Measurements from ENCODE around the gene COQ8A.

Gene COQ8A

DNA sequence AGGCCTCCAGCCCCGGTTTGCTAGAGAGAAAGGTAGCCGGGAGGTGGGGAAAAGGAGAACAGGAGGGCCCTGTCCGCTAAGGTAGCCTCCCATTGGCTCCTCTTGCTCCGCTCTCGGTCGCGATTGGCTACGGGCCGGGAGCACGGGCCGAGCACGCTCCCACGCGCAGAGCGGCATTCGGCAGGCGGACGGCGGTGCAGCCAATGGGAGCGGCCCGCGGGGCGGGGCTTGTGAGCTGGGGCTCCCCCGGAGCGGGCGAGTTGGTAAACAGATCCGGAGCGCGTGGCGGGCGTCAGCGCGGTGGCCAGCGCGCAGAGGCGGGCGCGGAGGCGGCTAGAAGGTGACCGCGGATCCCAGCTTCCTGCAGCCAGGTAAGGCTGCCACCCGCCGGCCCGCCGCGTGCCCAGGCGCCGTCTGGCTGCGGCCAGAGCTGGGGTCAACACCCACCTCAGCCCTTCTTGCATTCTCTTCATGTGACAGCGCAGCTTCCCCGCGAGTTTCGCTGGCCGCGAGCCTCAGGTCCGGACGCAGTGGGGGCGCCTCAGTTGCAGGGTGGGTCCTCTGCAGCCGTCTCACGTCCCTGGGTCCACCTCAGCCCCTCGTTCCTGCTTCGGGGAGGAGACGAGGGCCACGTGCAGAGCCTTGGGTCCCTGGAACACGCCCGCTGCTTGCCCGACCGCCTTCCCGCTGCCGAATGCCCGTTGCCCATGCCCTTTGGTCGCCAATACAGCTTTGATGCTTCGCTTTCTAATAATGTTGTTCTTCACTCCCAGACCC, at the start of gene COQ8A:
Gene COQ8A (plus strand): TSS at position 266 of the 777 bp plus-strand sequence. CDS start 21,092 bp downstream, outside the sequence.
- TF ChIP-seq, protein P1, sequence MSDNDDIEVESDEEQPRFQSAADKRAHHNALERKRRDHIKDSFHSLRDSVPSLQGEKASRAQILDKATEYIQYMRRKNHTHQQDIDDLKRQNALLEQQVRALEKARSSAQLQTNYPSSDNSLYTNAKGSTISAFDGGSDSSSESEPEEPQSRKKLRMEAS (IDR thresholded peaks at IDR 0.05) = peak; percentile 90
- TF ChIP-seq YY1 (IDR thresholded peaks at IDR 0.05; ENCODE audit: low read depth) (no peak), EGR1 (IDR thresholded peaks at IDR 0.05) (peak; percentile 56), RAD21 (IDR thresholded peaks at IDR 0.05; ENCODE audit: low read depth) (no peak), USF1 (IDR thresholded peaks at IDR 0.05) (peak; percentile 59), FOXM1 (IDR thresholded peaks at IDR 0.05; ENCODE audit: borderline replicate concordance, low read depth) (no peak), EP300 (IDR thresholded peaks at IDR 0.05; ENCODE audit: borderline replicate concordance) (no peak), NFIC (IDR thresholded peaks at IDR 0.05) (no peak)

GRCh38 chr1:226890331-226891108, 49.6 kb upstream of the COQ8A start:
- TF ChIP-seq EP300 (IDR thresholded peaks at IDR 0.05; ENCODE audit: borderline replicate concordance) (no peak), CEBPB (IDR thresholded peaks at IDR 0.05) (no peak), RAD21 (IDR thresholded peaks at IDR 0.05; ENCODE audit: low read depth) (no peak), TCF12 (IDR thresholded peaks at IDR 0.05; ENCODE audit: low read depth) (no peak), TAF1 (IDR thresholded peaks at IDR 0.05; ENCODE audit: low read depth) (no peak), NFIC (IDR thresholded peaks at IDR 0.05) (no peak), YY1 (IDR thresholded peaks at IDR 0.05; ENCODE audit: low read depth) (no peak), EGR1 (IDR thresholded peaks at IDR 0.05) (no peak), USF1 (IDR thresholded peaks at IDR 0.05) (no peak), TEAD4 (IDR thresholded peaks at IDR 0.05) (no peak), FOXM1 (IDR thresholded peaks at IDR 0.05; ENCODE audit: borderline replicate concordance, low read depth) (no peak), ZBTB7A (IDR thresholded peaks at IDR 0.05; ENCODE audit: low read depth) (no peak), CREB1 (IDR thresholded peaks at IDR 0.05; ENCODE audit: low read depth) (no peak)
- TF ChIP-seq, protein P2, sequence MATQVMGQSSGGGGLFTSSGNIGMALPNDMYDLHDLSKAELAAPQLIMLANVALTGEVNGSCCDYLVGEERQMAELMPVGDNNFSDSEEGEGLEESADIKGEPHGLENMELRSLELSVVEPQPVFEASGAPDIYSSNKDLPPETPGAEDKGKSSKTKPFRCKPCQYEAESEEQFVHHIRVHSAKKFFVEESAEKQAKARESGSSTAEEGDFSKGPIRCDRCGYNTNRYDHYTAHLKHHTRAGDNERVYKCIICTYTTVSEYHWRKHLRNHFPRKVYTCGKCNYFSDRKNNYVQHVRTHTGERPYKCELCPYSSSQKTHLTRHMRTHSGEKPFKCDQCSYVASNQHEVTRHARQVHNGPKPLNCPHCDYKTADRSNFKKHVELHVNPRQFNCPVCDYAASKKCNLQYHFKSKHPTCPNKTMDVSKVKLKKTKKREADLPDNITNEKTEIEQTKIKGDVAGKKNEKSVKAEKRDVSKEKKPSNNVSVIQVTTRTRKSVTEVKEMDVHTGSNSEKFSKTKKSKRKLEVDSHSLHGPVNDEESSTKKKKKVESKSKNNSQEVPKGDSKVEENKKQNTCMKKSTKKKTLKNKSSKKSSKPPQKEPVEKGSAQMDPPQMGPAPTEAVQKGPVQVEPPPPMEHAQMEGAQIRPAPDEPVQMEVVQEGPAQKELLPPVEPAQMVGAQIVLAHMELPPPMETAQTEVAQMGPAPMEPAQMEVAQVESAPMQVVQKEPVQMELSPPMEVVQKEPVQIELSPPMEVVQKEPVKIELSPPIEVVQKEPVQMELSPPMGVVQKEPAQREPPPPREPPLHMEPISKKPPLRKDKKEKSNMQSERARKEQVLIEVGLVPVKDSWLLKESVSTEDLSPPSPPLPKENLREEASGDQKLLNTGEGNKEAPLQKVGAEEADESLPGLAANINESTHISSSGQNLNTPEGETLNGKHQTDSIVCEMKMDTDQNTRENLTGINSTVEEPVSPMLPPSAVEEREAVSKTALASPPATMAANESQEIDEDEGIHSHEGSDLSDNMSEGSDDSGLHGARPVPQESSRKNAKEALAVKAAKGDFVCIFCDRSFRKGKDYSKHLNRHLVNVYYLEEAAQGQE (IDR thresholded peaks at IDR 0.05; ENCODE audit: low read depth) = no peak
- TF ChIP-seq, protein P1 (IDR thresholded peaks at IDR 0.05) = no peak

GRCh38 chr1:226891346-226891745, 48.7 kb upstream of the COQ8A start:
- TF ChIP-seq FOXM1 (IDR thresholded peaks at IDR 0.05; ENCODE audit: borderline replicate concordance, low read depth) = no peak
- TF ChIP-seq CEBPB (IDR thresholded peaks at IDR 0.05) = no peak
- no peak for TF ChIP-seq EGR1 (IDR thresholded peaks at IDR 0.05)
- no peak for TF ChIP-seq TEAD4 (IDR thresholded peaks at IDR 0.05)
- TF ChIP-seq, protein P2 (IDR thresholded peaks at IDR 0.05; ENCODE audit: low read depth) = no peak
- TF ChIP-seq RAD21 (IDR thresholded peaks at IDR 0.05; ENCODE audit: low read depth) = no peak
- no peak for TF ChIP-seq TAF1 (IDR thresholded peaks at IDR 0.05; ENCODE audit: low read depth)
- no peak for TF ChIP-seq EP300 (IDR thresholded peaks at IDR 0.05; ENCODE audit: borderline replicate concordance)
- TF ChIP-seq CREB1 (IDR thresholded peaks at IDR 0.05; ENCODE audit: low read depth) = no peak
- no peak for TF ChIP-seq USF1 (IDR thresholded peaks at IDR 0.05)

DNA sequence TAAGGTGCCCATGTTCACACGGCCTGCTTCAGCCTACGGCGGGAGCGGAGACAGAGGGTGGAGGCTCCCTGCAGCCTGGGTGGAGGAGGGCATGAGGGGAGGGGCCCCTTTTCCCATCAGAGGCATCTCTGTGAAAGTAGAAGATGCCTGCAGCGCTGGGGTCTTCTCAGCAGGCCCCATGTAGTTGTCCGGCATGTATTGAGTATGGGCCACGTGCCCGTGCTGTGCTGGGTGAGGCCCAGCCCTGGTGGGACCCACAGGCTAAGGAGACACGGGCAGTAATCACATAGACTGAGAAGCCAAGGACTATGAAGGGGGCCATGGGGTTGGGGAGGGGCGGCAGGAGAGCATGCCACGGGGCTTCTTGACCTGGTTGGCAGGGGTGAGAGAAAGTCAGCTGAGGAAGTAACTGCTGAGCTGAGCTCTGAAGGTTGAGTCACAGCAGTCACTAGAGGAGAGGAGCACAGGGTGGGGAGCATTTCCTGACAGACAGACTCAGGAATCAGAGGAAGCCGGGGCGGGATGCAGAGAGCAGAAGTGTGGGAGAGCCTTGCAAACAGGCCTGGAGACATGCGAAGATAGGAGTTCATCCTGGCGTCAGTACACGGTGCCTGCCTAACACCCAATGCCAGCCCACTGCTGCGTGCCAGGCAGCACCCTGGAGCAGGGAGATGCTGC, 48.1 kb upstream of the COQ8A start:
- TF ChIP-seq CEBPB (IDR thresholded peaks at IDR 0.05) (no peak), FOXM1 (IDR thresholded peaks at IDR 0.05; ENCODE audit: borderline replicate concordance, low read depth) (no peak), TAF1 (IDR thresholded peaks at IDR 0.05; ENCODE audit: low read depth) (no peak), USF1 (IDR thresholded peaks at IDR 0.05) (no peak), EP300 (IDR thresholded peaks at IDR 0.05; ENCODE audit: borderline replicate concordance) (no peak), TCF12 (IDR thresholded peaks at IDR 0.05; ENCODE audit: low read depth) (no peak), EGR1 (IDR thresholded peaks at IDR 0.05) (no peak)
- TF ChIP-seq, protein P2 (IDR thresholded peaks at IDR 0.05; ENCODE audit: low read depth) = no peak

Measured in Ishikawa (cell line).